Liver (tissue), 9 donors: ENCODE data around the gene ZCCHC14. TPM values are rescaled to one million over a fixed set of nuclear protein-coding genes. Genes with fewer than 3 reads are reported as not detected.

Experiments
- DNase-seq: peaks from one replicate; pipeline ENCODE4 v3.0.0-alpha.2; 2017; ENCODE audit warnings: low spot score
- H3K27ac ChIP-seq, 2 donors: one replicate each; pipeline ENCODE4 v1.7.0; 2013; ENCODE audit warnings: inconsistent platforms in 2 of 2, low read length in 2 of 2, control low read depth in 1 of 2, low read depth in 1 of 2, mild to moderate bottlenecking in 1 of 2
- H3K27me3 ChIP-seq, 4 donors: one replicate each; pipeline versions ENCODE4 v1.6.1 to v1.7.0; 2013; ENCODE audit warnings: low read length in 3 of 4, inconsistent platforms in 1 of 4, mild to moderate bottlenecking in 1 of 4, moderate library complexity in 1 of 4; ENCODE audit not compliant: control insufficient read depth in 4 of 4, insufficient read depth in 4 of 4
- H3K36me3 ChIP-seq, 4 donors: one replicate each; pipeline versions ENCODE4 v1.6.1 to v1.7.0; 2013; ENCODE audit warnings: low read length in 3 of 4, mild to moderate bottlenecking in 3 of 4, low read depth in 1 of 4, moderate library complexity in 1 of 4; ENCODE audit not compliant: control insufficient read depth in 4 of 4, insufficient read depth in 3 of 4
- H3K4me1 ChIP-seq, 4 donors: one replicate each; pipeline versions ENCODE4 v1.6.1 to v1.7.0; 2013; ENCODE audit warnings: low read length in 3 of 4, mild to moderate bottlenecking in 3 of 4, moderate library complexity in 1 of 4; ENCODE audit not compliant: control insufficient read depth in 4 of 4, insufficient read depth in 4 of 4
- H3K4me3 ChIP-seq, 3 donors: one replicate each; pipeline versions ENCODE4 v1.6.1 to v1.7.0; 2013; ENCODE audit warnings: low read length in 3 of 3, control low read depth in 1 of 3, low read depth in 1 of 3, mild to moderate bottlenecking in 1 of 3
- H3K9ac ChIP-seq, 2 donors: one replicate each; pipeline ENCODE4 v1.7.0; 2013; ENCODE audit warnings: low read length in 2 of 2, mild to moderate bottlenecking in 2 of 2, moderate library complexity in 2 of 2, control low read depth in 1 of 2, low read depth in 1 of 2
- H3K9me3 ChIP-seq, 4 donors: one replicate each; pipeline versions ENCODE4 v1.6.1 to v1.7.0; 2013; ENCODE audit warnings: low read length in 3 of 4; ENCODE audit not compliant: control insufficient read depth in 4 of 4
- ATF3 ChIP-seq: IDR thresholded peaks from 2 replicates; pipeline ENCODE4 v1.6.1; 2016; ENCODE audit warnings: antibody characterized with exemption
- CTCF ChIP-seq: fragments of 150-350 bp; IDR thresholded peaks from 2 replicates; pipeline ENCODE4 v1.5.1; 2017; ENCODE audit warnings: improper control_type of control experiment, low read depth, low read length; ENCODE audit not compliant: missing input control
- EGR1 ChIP-seq, 2 donors: IDR thresholded peaks; 2 replicates each; pipeline ENCODE4 v1.6.1; 2016 to 2018; ENCODE audit warnings: antibody characterized with exemption in 2 of 2, low read depth in 2 of 2
- FOXA1 ChIP-seq: IDR thresholded peaks from 2 replicates; pipeline ENCODE4 v1.6.1; 2016; ENCODE audit warnings: antibody characterized with exemption
- FOXA2 ChIP-seq: IDR thresholded peaks from 2 replicates; pipeline ENCODE4 v1.6.1; 2016; ENCODE audit warnings: antibody characterized with exemption
- GABPA ChIP-seq, 2 donors: IDR thresholded peaks in 1 of 2; conservative IDR thresholded peaks in 1 of 2; 2 replicates each; pipeline ENCODE4 v1.6.1; 2016; ENCODE audit warnings: antibody characterized with exemption in 2 of 2, mild to moderate bottlenecking in 1 of 2, moderate library complexity in 1 of 2
- HNF4A ChIP-seq, 2 donors: conservative IDR thresholded peaks; 2 replicates each; pipeline ENCODE4 v1.6.1; 2016; ENCODE audit warnings: antibody characterized with exemption in 2 of 2, mild to moderate bottlenecking in 2 of 2
- HNF4G ChIP-seq: IDR thresholded peaks from 2 replicates; pipeline ENCODE4 v1.6.1; 2016; ENCODE audit warnings: antibody characterized with exemption
- JUND ChIP-seq, 2 donors: IDR thresholded peaks; 2 replicates each; pipeline ENCODE4 v1.6.1; 2016; ENCODE audit warnings: antibody characterized with exemption in 2 of 2
- NR2F2 ChIP-seq: IDR thresholded peaks from 2 replicates; pipeline ENCODE4 v1.6.1; 2016; ENCODE audit warnings: antibody characterized with exemption
- RXRA ChIP-seq, 2 donors: IDR thresholded peaks; 2 replicates each; pipeline ENCODE4 v1.6.1; 2017 to 2018; ENCODE audit warnings: antibody characterized with exemption in 2 of 2, mild to moderate bottlenecking in 1 of 2
- SP1 ChIP-seq: IDR thresholded peaks from 2 replicates; pipeline ENCODE4 v1.6.1; 2018; ENCODE audit warnings: antibody characterized with exemption, mild to moderate bottlenecking
- TAF1 ChIP-seq: conservative IDR thresholded peaks from 2 replicates; pipeline ENCODE4 v1.6.1; 2016; ENCODE audit warnings: antibody characterized with exemption, mild to moderate bottlenecking
- WGBS: extraction: QIAGEN DNeasy Blood & Tissue Kit; methylation state at CpG from one replicate; pipeline ENCODE4 v1.1.7; 2013; 5-methylcytosine and 5-hydroxymethylcytosine counted together
- polyA plus RNA-seq, 2 donors: library from polyadenylated mRNA; stranded (reverse) in 1 of 2; unstranded in 1 of 2; fragments of 200-250 nt in 1 of 2; fragments of >200 nt in 1 of 2; fragmentation: Nextera tagmentation in 1 of 2; extraction: Ambion mirVana in 1 of 2; gene quantifications; one replicate each; pipeline versions ENCODE4 v1.2.1 to v1.2.3, GENCODE V29; 2013 to 2015
- total RNA-seq, 2 donors: library from RNA; depleted of rRNA; stranded (reverse); fragments of >200 nt; gene quantifications; one replicate each; pipeline ENCODE4 v1.2.3, GENCODE V29; 2014
- donor health status: healthy.
- donor health status: healthy.
- donor health status: healthy.
- donor health status: healthy.
- donor health status: healthy.

Gene ZCCHC14
- total and polyA plus RNA-seq, 4 donors, result 6.3 to 21.7 (median 8.0) TPM

GRCh38 chr16:87424266-87424665 lies 68.6 kb downstream of the ZCCHC14 start:
- H3K27ac ChIP-seq, result no peak overlapping the region
- no peaks in the 10 kb centered on the region for H3K4me1 ChIP-seq
- no peak for TF ChIP-seq JUND (IDR thresholded peaks at IDR 0.05)
- 88% methylated on average over 12 of the region's 12 CpGs for WGBS
- no peaks in the 10 kb centered on the region for H3K27me3 ChIP-seq
- H3K36me3 ChIP-seq, result peaks cover 3 to 58% (median 30%) of the 10 kb centered on the region in 4 donors
- no peaks in the 10 kb centered on the region for H3K9me3 ChIP-seq
- H3K4me3 ChIP-seq, result no peak overlapping the region
- no peak overlapping the region for H3K9ac ChIP-seq
- DNase-seq, result no peak

GRCh38 chr16:87423429-87423828 lies 69.4 kb downstream of the ZCCHC14 start:
- no peaks in the 10 kb centered on the region for H3K9me3 ChIP-seq
- H3K9ac ChIP-seq, result no peak overlapping the region
- DNase-seq, result no peak
- H3K4me3 ChIP-seq, result no peak overlapping the region
- WGBS, result 96% methylated on average over 15 of the region's 15 CpGs
- no peak overlapping the region for H3K27ac ChIP-seq
- TF ChIP-seq NR2F2 (no peak), JUND (IDR thresholded peaks at IDR 0.05) (no peak), RXRA (IDR thresholded peaks at IDR 0.05) (no peak), FOXA1 (no peak), EGR1 (IDR thresholded peaks at IDR 0.05; ENCODE audit: low read depth in 2 of 2) (no peak), CTCF (no peak), ATF3 (no peak), HNF4A (conservative IDR thresholded peaks at IDR 0.05) (no peak), GABPA (IDR thresholded peaks at IDR 0.05 in 1 of 2, conservative IDR thresholded peaks at IDR 0.05 in 1 of 2) (no peak), HNF4G (no peak), SP1 (no peak), TAF1 (no peak)
- H3K27me3 ChIP-seq, result no peaks in the 10 kb centered on the region
- H3K4me1 ChIP-seq, result no peaks in the 10 kb centered on the region
- peaks cover 4 to 62% (median 29%) of the 10 kb centered on the region in 4 donors for H3K36me3 ChIP-seq

GRCh38 chr16:87422106-87422505 lies 70.7 kb downstream of the ZCCHC14 start:
- Histone ChIP-seq H3K27ac (no peak overlapping the region), H3K4me1 (no peaks in the 10 kb centered on the region), H3K36me3 (peaks cover 8 to 75% (median 34%) of the 10 kb centered on the region in 4 donors), H3K9me3 (no peaks in the 10 kb centered on the region), H3K4me3 (no peak overlapping the region), H3K27me3 (no peaks in the 10 kb centered on the region), H3K9ac (no peak overlapping the region)
- 94% methylated on average over 11 of the region's 11 CpGs for WGBS
- TF ChIP-seq FOXA1 (no peak), FOXA2 (no peak)
- no peak for DNase-seq
